Thoracic aorta (tissue), 2 donors: ENCODE results near the gene DEAF1. TPM values are rescaled to one million over a fixed set of nuclear protein-coding genes. Genes with fewer than 3 reads are reported as not detected.

Experiments used
- ATAC-seq: fragments of 150-250 bp; one replicate; pipeline ENCODE4 v1.8.0; 2017; ENCODE audit warnings: low read depth; ENCODE audit not compliant: insufficient number of reproducible peaks, low FRiP score
- DNase-seq: peaks from one replicate; pipeline ENCODE4 v3.0.0-alpha.2; 2020; ENCODE audit warnings: low spot score
- H3K27ac ChIP-seq, 2 donors: fragments of 200-600 bp; sonication (generic); 1 replicate in 1 of 2; 2 replicates in 1 of 2; pipeline ENCODE4 v1.5.1; 2016; ENCODE audit warnings: mild to moderate bottlenecking in 2 of 2, moderate library complexity in 2 of 2
- H3K27me3 ChIP-seq: fragments of 200-600 bp; sonication (generic); replicated peaks from 2 replicates; pipeline ENCODE4 v1.6.0; 2016; ENCODE audit warnings: mild to moderate bottlenecking; ENCODE audit not compliant: insufficient read depth
- H3K36me3 ChIP-seq: fragments of 200-600 bp; sonication (generic); one replicate; pipeline ENCODE4 v1.5.1; 2016
- H3K4me1 ChIP-seq, 2 donors: fragments of 200-600 bp; sonication (generic); 1 replicate in 1 of 2; 2 replicates in 1 of 2; pipeline versions ENCODE4 v1.5.1 to v1.6.0; 2016; ENCODE audit warnings: low read depth in 2 of 2, mild to moderate bottlenecking in 1 of 2; ENCODE audit not compliant: control insufficient read depth in 1 of 2
- H3K4me3 ChIP-seq: fragments of 200-600 bp; sonication (generic); 2 replicates; pipeline ENCODE4 v1.5.1; 2016; ENCODE audit warnings: mild to moderate bottlenecking
- H3K9me3 ChIP-seq: fragments of 200-600 bp; sonication (generic); 2 replicates; pipeline ENCODE4 v1.5.1; 2016
- total RNA-seq, 2 donors: library from RNA; depleted of rRNA; stranded (reverse); fragments of >200 nt; gene quantifications; one replicate each; pipeline versions ENCODE4 v1.1.0 to v1.2.3, GENCODE V29; 2016
- TF ChIP-seq, protein P1 (sequence below): fragments of 200-600 bp; sonication (generic); IDR thresholded peaks from one replicate; pipeline ENCODE4 v1.5.1; 2019; ENCODE audit warnings: antibody characterized with exemption

Gene DEAF1
- total RNA-seq, 2 donors from 2014 or later = 22.1 to 67.0 TPM

DNA sequence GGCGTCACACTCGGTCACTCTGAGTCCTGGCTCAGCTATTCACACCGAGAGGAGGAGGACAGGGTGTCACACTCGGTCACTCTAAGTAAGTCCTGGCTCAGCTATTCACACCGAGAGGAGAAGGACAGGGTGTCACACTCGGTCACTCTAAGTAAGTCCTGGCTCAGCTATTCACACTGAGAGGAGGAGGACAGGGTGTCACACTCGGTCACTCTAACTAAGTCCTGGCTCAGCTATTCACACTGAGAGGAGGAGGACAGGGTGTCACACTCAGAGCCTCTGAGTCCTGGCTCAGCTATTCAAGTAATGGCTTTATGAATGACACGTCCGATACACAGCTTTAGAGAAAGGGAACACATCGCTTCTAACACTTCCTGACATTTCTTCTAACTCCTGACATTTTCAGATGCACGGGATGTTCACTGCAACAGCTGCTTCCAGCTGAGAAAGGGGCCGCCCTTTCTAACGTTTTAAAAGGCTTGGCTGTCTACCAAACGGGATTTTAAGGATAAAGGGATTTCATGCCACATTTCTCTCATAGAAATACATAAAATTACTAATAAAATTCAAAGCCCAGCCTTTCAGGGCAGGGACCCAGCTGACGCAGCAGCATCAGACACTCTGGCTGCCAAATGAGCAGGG is 29.8 kb downstream of the DEAF1 start:
- ATAC-seq = no peak
- Histone ChIP-seq H3K9me3 (no peaks in the 10 kb centered on the region), H3K27me3 (no peaks in the 10 kb centered on the region), H3K4me3 (no peak overlapping the region), H3K27ac (no peak overlapping the region), H3K36me3 (peaks cover 15% of the 10 kb centered on the region), H3K4me1 (no peaks in the 10 kb centered on the region)
- TF ChIP-seq, protein P1, sequence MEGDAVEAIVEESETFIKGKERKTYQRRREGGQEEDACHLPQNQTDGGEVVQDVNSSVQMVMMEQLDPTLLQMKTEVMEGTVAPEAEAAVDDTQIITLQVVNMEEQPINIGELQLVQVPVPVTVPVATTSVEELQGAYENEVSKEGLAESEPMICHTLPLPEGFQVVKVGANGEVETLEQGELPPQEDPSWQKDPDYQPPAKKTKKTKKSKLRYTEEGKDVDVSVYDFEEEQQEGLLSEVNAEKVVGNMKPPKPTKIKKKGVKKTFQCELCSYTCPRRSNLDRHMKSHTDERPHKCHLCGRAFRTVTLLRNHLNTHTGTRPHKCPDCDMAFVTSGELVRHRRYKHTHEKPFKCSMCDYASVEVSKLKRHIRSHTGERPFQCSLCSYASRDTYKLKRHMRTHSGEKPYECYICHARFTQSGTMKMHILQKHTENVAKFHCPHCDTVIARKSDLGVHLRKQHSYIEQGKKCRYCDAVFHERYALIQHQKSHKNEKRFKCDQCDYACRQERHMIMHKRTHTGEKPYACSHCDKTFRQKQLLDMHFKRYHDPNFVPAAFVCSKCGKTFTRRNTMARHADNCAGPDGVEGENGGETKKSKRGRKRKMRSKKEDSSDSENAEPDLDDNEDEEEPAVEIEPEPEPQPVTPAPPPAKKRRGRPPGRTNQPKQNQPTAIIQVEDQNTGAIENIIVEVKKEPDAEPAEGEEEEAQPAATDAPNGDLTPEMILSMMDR = no peak
- DNase-seq = no peak

DNA sequence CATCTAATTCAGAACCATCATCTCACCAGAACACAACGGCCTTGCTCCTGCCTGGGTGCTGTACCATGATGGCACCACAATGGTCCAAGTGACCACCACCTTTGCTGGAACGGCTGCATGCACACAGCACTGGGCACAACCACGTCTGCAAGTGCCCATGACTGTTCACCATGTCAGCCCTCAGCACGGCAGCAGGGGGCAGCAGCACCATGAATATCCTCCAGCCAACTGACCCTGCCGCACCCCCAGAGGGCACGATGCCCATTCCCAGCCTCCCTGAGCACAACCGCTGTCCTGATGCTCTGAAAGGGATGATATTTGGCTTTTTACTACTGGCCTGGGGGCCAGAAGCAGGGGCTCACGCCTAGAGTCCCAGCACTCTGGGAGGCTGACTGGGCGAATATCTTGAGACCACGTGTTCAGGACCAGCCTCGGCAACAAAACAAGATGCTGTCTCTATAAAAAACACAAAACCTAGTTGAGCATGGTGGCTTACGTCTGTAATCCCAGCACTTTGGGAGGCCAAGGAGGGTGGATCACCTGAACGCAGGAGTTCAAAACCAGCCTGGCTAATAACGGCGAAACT is 32.2 kb downstream of the DEAF1 start:
- H3K27me3 ChIP-seq = no peaks in the 10 kb centered on the region
- peaks cover 25% of the 10 kb centered on the region for H3K36me3 ChIP-seq
- H3K9me3 ChIP-seq = no peaks in the 10 kb centered on the region
- TF ChIP-seq, protein P1 = peak; percentile 71
- peak; percentile 25 for DNase-seq
- peak; percentile 50 for ATAC-seq
- H3K4me1 ChIP-seq = no peaks in the 10 kb centered on the region
- H3K27ac ChIP-seq = no peak overlapping the region
- no peak overlapping the region for H3K4me3 ChIP-seq

DNA sequence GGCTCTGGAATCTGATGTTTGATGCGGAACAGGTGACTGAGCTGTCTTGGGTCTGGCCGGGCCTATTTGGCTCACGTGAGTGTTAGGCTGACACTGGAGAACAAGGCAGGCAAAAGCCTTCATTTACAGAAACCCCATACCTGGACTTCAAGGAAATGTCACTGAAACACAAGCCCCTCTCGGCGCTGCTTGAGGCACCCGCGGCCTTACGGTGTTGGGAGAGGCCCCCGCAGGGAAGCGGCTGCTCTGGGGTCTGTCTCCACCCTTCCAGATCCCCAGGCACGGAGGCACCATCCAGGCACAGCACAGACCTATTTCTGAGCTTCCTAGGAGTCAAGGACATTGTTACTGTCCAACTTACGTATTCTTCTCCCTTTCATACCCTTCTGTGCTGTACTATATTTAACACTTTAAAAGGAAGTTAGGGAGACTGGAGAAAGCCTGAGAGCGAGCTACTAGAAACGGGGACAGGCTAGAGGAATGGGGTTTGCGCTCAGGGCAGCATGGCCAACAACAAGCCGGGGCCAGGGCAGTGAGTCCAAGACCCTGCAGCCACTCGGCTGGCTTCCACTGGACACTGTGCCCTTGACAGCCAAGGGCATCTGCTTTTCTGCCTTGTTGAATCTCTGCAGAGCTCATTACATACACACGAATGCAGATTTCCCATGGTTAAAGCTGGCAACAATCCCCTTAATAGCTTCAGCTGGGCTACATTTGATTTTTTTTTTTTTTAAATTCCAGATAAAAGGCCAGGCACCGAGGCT is 34.2 kb downstream of the DEAF1 start:
- Histone ChIP-seq H3K27me3 (no peaks in the 10 kb centered on the region), H3K27ac (no peak overlapping the region), H3K9me3 (no peaks in the 10 kb centered on the region), H3K36me3 (peaks cover 18% of the 10 kb centered on the region), H3K4me3 (no peak overlapping the region), H3K4me1 (no peaks in the 10 kb centered on the region)
- TF ChIP-seq, protein P1 = no peak
- DNase-seq (no peak), ATAC-seq (no peak)

DNA sequence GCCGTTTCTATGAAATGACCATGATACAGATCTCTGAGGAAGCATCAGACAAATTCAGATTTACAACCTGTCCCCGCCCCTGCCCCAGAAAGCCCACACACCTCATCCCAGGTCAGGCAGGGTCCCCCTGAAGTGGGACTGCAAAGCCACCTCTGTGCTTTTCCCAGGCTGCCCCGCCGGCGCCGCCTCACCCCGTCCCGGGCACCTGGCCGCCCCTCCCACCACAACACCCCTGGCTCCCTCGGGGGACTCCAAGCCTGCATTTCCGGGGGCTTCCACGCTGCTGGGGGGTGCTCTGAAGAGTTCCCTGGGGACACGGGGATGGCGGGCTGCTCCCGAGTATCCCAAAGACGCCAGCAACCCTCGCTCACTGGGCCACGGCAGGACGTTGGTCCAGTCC is 34.7 kb downstream of the DEAF1 start:
- H3K36me3 ChIP-seq = peaks cover 18% of the 10 kb centered on the region

More for the DNA sequence above, 34.7 kb downstream of the DEAF1 start:
- H3K27ac ChIP-seq = no peak overlapping the region
- no peaks in the 10 kb centered on the region for H3K4me1 ChIP-seq
- H3K4me3 ChIP-seq = no peak overlapping the region
- no peak for ATAC-seq
- no peaks in the 10 kb centered on the region for H3K27me3 ChIP-seq
- no peak for DNase-seq
- TF ChIP-seq, protein P1 = no peak
- H3K9me3 ChIP-seq = no peaks in the 10 kb centered on the region
